ENCODE results near the gene POR. TPM values are rescaled to one million over a fixed set of nuclear protein-coding genes. Genes with fewer than 3 reads are reported as not detected.

The POR gene
- total and polyA plus RNA-seq, 2 of the 13 experiments (the other 11 are each of a cell fraction or from before 2014, with no cell fraction given) = 145 to 266 TPM

DNA sequence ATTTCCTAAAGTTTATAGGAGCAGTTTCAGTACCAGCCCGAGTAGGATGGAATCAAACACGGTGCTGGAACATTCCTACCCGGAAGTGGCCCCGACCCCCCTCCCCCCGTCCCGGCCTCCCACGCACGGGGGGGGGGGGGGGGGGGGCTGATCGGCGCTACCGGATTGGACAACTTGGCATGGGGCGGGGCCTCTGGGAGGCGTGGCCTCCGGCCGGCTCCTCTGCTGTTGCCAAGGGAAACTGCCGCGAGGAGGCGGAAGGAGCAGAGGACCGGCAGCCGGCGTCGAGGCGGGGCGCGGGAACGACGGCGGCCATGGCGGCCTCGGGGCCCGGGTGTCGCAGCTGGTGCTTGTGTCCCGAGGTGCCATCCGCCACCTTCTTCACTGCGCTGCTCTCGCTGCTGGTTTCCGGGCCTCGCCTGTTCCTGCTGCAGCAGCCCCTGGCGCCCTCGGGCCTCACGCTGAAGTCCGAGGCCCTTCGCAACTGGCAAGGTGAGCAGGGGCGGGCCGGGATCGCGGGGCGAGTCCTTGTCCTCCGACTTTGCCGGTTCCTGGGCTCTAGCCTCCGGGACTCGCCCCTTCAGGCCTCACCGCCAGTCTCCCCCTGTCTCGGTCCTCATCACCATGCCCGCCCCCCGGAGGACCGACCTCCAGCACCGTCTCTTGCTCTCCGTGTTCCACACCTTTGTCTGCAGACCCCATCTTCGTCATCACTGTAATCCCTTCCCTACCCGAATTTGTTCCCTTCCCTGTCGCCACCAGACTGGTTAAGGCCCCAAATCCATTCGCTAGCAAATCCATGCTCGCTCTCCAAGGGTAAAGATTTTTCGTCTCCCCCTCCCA, 36.0 kb upstream of the POR start, which contains the start of gene RHBDD2 (continued):
- TF ChIP-seq ZNF441 (CRISPR knock-in tag; IDR thresholded peaks at IDR 0.05; ENCODE audit: borderline replicate concordance) (peak; percentile 38; the same call in 1 of the 2 replicates), ZKSCAN5 (CRISPR knock-in tag; IDR thresholded peaks at IDR 0.05) (no peak), DMAP1 (CRISPR knock-in tag; IDR thresholded peaks at IDR 0.05) (peak; percentile 85; the same call in 1 of the 2 replicates), ZNF550 (CRISPR knock-in tag; IDR thresholded peaks at IDR 0.05; ENCODE audit: borderline replicate concordance) (no peak), AHR (CRISPR knock-in tag; IDR thresholded peaks at IDR 0.05) (peak; percentile 44; the same call in 1 of the 2 replicates), CBX5 (CRISPR knock-in tag; IDR thresholded peaks at IDR 0.05; ENCODE audit: borderline replicate concordance) (no peak), PITX1 (CRISPR knock-in tag; IDR thresholded peaks at IDR 0.05) (no peak), POLR2AphosphoS5 (IDR thresholded peaks at IDR 0.05; ENCODE audit: low read depth, low read length) (peak; percentile 76), SAP130 (CRISPR knock-in tag; IDR thresholded peaks at IDR 0.05; ENCODE audit: low read depth) (peak; percentile 98), ZNF24 (IDR thresholded peaks at IDR 0.05) (no peak), ZNF672 (CRISPR knock-in tag; IDR thresholded peaks at IDR 0.05) (no peak), ZKSCAN8 (CRISPR knock-in tag; IDR thresholded peaks at IDR 0.05; ENCODE audit: borderline replicate concordance) (no peak), KLF16 (CRISPR knock-in tag; IDR thresholded peaks at IDR 0.05) (peak in 1 of 2 experiments; percentile 46; a peak in 1 of 4 replicates), FOXJ3 (CRISPR knock-in tag; IDR thresholded peaks at IDR 0.05; ENCODE audit: borderline replicate concordance) (no peak), ATAD3A (CRISPR knock-in tag; IDR thresholded peaks at IDR 0.05) (no peak), SRSF9 (IDR thresholded peaks at IDR 0.05; ENCODE audit: borderline replicate concordance, insufficient read depth, low read depth, low read length, poor library complexity, severe bottlenecking) (no peak), NFE2L1 (CRISPR knock-in tag; IDR thresholded peaks at IDR 0.05; ENCODE audit: borderline replicate concordance) (no peak), KLF9 (CRISPR knock-in tag; IDR thresholded peaks at IDR 0.05; ENCODE audit: low read depth) (0 out of 2 replicates have a peak, but pooled peaks have one; percentile 14)
- TF ChIP-seq, protein P1, sequence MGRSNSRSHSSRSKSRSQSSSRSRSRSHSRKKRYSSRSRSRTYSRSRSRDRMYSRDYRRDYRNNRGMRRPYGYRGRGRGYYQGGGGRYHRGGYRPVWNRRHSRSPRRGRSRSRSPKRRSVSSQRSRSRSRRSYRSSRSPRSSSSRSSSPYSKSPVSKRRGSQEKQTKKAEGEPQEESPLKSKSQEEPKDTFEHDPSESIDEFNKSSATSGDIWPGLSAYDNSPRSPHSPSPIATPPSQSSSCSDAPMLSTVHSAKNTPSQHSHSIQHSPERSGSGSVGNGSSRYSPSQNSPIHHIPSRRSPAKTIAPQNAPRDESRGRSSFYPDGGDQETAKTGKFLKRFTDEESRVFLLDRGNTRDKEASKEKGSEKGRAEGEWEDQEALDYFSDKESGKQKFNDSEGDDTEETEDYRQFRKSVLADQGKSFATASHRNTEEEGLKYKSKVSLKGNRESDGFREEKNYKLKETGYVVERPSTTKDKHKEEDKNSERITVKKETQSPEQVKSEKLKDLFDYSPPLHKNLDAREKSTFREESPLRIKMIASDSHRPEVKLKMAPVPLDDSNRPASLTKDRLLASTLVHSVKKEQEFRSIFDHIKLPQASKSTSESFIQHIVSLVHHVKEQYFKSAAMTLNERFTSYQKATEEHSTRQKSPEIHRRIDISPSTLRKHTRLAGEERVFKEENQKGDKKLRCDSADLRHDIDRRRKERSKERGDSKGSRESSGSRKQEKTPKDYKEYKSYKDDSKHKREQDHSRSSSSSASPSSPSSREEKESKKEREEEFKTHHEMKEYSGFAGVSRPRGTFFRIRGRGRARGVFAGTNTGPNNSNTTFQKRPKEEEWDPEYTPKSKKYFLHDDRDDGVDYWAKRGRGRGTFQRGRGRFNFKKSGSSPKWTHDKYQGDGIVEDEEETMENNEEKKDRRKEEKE (IDR thresholded peaks at IDR 0.05) = no peak
- TF ChIP-seq, protein P2, sequence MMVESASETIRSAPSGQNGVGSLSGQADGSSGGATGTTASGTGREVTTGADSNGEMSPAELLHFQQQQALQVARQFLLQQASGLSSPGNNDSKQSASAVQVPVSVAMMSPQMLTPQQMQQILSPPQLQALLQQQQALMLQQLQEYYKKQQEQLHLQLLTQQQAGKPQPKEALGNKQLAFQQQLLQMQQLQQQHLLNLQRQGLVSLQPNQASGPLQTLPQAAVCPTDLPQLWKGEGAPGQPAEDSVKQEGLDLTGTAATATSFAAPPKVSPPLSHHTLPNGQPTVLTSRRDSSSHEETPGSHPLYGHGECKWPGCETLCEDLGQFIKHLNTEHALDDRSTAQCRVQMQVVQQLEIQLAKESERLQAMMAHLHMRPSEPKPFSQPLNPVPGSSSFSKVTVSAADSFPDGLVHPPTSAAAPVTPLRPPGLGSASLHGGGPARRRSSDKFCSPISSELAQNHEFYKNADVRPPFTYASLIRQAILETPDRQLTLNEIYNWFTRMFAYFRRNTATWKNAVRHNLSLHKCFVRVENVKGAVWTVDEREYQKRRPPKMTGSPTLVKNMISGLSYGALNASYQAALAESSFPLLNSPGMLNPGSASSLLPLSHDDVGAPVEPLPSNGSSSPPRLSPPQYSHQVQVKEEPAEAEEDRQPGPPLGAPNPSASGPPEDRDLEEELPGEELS (CRISPR knock-in tag; IDR thresholded peaks at IDR 0.05) = peak; percentile 36; the same call in 1 of the 2 replicates
- TF ChIP-seq, protein P3, sequence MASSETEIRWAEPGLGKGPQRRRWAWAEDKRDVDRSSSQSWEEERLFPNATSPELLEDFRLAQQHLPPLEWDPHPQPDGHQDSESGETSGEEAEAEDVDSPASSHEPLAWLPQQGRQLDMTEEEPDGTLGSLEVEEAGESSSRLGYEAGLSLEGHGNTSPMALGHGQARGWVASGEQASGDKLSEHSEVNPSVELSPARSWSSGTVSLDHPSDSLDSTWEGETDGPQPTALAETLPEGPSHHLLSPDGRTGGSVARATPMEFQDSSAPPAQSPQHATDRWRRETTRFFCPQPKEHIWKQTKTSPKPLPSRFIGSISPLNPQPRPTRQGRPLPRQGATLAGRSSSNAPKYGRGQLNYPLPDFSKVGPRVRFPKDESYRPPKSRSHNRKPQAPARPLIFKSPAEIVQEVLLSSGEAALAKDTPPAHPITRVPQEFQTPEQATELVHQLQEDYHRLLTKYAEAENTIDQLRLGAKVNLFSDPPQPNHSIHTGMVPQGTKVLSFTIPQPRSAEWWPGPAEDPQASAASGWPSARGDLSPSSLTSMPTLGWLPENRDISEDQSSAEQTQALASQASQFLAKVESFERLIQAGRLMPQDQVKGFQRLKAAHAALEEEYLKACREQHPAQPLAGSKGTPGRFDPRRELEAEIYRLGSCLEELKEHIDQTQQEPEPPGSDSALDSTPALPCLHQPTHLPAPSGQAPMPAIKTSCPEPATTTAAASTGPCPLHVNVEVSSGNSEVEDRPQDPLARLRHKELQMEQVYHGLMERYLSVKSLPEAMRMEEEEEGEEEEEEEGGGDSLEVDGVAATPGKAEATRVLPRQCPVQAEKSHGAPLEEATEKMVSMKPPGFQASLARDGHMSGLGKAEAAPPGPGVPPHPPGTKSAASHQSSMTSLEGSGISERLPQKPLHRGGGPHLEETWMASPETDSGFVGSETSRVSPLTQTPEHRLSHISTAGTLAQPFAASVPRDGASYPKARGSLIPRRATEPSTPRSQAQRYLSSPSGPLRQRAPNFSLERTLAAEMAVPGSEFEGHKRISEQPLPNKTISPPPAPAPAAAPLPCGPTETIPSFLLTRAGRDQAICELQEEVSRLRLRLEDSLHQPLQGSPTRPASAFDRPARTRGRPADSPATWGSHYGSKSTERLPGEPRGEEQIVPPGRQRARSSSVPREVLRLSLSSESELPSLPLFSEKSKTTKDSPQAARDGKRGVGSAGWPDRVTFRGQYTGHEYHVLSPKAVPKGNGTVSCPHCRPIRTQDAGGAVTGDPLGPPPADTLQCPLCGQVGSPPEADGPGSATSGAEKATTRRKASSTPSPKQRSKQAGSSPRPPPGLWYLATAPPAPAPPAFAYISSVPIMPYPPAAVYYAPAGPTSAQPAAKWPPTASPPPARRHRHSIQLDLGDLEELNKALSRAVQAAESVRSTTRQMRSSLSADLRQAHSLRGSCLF (CRISPR knock-in tag; IDR thresholded peaks at IDR 0.05; ENCODE audit: borderline replicate concordance) = no peak
